CD4-positive, alpha-beta T cell treated with Interleukin-4 for 4 hours (primary cell): ENCODE measurements around the gene FNBP1.
A peak's percentile ranks its signal among the peaks of the same experiment; 100 is the strongest.
"Not testable (repeated sequence)": the region's sequence is repeated elsewhere in the genome, so short reads cannot be mapped to it uniquely, and the experiment has no call there.

Source experiments
- DNase-seq: peaks from one replicate; pipeline ENCODE4 v3.0.0-alpha.2; 2020

The FNBP1 gene

DNA sequence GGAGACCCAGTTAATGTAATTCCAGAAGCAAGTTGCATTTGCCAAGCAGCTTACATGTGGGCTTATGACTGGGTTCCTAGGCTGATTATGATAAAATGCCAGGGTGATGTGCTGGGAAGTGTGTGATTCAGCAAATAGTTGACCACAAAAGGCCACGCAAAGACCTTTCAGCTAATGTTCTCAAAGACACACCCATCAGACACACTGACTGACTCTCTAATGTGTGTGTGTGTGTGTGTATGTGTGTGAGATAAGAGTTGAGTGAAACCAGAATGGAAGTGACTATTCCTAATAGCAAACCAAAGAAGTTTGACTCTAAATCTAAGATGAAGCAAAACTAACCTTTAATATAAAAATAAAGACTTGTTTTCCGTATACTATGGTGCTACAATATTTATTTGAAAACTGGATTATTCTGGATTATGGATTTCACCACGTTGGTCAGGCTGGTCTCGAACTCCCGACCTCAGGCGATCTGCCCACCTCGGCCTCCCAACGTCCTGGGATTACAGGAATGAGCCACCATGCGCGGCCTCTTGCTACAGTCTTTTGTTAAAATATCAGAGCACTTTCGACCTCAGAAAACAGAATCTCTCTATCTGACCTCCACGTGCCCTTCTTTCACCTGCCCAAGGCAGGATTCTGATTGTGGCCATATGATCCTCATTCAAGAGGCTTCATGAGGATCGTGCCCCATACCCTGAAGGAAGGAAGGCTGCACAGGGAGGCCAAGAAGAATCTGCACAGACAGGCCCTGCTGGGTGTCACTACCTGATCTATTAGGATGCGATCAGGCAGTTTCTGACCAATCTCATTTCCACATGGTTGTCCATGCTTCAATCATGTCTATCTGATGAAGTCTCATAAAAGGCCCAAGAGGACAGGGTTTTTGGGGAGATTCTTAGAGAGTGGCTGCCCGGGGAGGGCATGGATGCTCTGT is 132.1 kb downstream of the FNBP1 start:
- peak; percentile 23 for DNase-seq

DNA sequence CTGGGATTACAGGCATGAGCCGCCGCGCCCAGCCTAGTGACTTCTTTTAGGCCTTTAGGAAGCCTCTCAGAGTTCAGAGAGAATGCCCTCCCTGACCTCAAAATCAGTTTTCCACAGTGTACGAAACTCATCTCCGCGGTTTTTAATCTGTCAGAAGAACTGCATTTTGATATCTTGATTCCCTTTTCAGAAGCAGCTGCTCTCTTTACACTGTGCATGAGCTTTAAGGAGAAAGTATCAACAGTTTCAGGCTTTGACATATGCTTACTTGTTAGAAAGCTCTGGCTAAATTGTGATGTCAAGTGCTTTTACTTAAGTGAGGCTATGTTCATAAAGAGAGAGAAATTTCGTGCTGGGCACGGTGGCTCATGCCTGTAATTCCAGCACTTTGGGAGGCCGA is 133.1 kb downstream of the FNBP1 start:
- no peak for DNase-seq

DNA sequence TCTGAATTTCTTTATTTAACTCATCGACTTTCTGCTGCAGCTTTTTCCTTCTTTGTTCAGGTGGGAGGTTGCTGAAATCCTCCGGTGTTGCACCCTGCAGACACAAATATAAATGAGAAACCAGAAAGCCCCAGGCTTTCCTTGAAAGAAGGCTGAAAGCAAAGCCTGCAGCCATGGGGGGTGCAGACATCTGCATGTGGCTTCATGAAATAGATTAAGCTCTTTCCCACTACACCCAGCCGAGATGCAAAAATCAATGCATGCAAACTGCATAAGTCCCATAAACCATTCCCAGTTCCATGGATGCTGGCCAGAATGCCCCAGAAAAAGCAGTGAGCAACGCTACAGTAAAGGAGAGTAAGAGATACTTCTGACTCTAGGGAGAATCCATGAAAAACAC is 134.1 kb downstream of the FNBP1 start:
- DNase-seq: no peak

DNA sequence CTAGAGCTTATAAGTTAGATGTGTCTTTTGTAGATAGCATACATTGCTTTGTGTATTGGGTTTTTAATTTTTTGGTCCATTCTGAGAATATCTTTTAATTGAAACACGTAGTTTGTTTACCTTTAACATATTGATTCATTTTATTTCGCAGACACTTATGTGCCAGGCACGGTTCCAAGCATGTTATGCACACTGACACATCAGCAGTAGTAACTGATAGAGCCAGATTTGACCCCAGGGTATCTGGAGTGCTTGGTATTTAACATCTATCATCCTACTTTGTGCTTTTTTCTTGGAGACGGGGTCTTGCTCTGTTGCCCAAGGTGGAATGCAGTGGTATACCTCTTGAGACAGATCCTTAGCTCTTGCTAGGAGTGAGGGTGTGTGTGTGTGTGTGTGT is 135.8 kb downstream of the FNBP1 start:
- DNase-seq: no peak

DNA sequence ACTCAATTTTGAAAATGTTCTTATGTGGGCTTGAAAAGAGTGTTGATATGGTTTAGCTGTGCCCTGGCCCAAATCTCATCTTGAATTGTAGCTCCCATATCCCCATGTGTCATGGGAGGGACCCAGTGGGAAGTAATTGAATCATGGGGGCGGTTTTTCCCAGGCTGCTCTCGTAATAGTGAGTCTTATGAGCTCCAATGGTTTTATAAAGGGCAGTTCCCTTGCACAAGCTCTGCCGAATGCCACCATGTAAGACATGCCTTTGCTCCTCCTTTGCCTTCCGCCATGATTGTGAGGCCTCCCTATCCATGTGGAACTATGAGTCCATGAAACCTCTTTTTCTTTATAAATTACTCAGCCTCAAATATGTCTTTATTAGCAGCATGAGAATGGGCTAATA is 136.7 kb downstream of the FNBP1 start:
- no peak for DNase-seq

DNA sequence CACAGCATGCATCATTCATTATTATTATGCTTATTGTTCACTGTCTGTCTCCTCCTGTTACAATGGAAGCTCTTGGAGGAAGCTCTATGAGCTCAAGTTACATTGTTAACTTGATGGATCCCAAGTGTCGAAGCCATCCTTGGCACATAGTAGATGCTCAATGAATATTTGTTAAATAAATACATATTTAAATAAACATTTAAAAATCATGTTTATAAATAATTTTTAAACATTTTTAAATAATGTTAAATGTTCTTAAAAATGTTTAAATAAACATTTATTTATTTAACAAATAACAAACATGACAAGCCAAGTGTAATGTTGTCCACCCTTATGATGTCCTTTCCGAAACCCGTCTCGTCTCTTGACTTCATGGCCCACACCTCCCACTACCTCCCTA is 138.3 kb downstream of the FNBP1 start:
- DNase-seq: no peak

DNA sequence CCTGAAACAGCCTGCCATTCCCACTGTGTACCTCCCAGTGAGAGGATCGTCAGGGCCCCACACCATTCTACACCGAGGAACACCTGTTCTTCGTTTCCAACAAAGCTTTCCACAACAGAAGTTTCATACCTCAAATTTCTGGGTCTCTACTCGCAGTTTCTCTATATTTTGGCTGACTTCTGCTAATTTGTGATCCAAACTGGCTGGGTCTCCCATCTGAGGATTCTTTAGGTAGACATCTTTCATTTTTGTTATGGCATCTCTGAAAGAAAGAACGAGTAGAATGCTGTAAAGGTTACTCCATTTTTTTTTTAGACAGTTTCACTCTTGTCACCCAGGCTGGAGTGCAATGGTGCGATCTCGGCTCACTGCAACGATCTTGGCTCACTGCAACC is 140.3 kb downstream of the FNBP1 start:
- DNase-seq: no peak

DNA sequence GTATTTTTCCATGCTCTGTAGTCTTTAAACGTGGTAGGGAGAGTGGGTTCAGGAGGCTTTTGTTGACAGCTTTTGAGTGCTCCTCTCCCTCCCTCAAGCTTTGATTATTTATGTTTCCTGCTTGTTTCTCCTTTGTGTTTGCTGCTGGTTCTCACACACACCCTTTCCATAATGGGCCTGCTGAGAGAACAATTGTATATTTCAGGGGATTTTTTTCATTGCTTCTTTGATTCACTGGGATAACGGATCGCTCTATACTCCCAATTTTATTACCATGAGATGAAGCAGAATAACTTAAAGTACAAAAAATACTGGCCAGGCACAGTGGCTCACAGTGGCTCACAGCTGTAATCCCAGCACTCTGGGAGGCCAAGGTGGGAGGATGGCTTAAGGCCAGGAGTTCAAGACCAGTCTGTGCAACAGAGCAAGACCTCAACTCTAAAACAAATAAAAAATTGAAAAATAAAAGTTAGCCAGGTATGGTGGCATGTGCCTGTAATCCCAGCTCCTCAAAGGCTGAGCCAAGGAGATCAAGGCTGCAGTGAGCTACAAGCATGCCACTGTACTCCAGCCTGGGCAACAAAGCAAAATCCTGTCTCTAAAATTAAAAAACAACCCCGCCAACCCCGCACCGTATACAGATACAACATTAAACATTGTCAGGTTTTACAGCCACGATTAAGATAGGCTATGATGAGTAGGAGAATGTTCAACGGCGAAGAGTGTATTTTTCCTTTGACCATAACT is 140.8 kb downstream of the FNBP1 start:
- no peak for DNase-seq

DNA sequence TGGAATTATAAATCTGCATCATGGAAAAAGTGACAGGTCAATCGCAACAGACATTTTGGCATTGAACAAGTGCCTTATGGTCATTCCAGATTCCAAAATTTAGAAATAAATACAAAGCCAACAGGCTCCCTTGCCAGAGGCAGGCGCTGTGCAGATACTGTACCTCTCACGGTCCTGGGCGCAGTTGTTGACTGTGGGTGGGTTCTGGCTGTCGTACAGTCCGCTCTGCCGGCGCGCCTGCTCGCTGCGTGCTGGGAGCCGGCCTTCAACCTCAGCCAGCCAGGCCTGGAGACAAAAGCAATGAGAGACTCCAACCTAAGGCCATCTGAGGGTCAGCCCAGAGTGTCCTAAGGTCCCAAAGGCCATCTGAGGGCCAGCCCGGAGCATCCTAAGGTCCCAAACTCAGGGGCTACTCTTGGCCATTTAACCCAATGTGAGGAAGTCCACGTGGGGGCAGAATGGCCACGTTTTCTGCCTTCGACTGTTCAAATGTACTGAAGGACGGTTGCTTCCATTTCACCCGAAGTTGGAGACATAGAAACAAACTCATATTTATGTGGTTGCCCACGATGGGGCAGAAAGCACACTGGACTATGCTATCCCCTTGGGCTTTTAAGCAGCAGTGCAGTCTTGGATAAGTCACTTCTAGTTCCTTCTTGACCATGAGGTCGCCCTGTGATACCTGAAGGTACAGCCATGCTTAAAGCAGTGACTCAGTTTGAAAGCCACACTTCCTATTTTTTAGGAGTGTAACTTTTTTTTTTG is 142.5 kb downstream of the FNBP1 start:
- DNase-seq: no peak

DNA sequence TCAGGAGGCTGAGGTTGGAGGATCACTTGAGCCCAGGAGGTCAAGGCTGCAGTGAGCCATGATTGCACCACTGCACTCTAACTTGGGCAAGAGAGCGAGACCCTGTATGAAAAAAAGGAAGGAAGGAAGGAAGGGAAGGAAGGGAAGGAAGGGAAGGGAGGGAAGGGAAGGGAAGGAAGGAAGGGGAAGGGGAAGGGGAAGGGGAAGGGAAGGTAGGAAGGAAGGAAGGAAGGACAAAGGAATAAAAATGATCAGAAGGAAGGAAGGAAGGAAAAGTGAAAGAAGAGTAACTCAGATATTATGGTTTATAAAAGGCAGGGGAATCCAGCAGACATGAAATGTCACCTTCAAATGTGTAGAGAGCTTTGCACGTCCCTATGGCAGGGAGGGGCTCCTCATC is 143.4 kb downstream of the FNBP1 start:
- DNase-seq: no peak

DNA sequence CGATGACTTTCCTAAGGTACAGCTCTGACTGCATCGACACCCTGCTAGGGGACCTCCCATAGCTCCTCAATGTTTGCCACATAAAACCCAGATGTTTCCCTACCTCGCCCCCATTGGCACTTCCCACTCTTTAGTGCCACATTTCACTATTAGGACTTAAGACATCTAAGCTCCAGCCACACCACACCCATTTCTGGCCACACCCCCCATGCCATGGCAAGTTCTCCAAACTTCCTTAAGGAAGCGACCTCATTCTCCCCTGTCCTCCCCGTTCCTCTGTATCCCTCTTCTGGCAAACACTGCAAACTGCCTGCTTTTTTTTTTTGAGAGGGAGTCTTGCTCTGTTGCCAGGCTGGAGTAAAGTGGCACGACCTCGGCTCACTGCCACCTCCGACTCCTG is 144.8 kb downstream of the FNBP1 start:
- no peak for DNase-seq

DNA sequence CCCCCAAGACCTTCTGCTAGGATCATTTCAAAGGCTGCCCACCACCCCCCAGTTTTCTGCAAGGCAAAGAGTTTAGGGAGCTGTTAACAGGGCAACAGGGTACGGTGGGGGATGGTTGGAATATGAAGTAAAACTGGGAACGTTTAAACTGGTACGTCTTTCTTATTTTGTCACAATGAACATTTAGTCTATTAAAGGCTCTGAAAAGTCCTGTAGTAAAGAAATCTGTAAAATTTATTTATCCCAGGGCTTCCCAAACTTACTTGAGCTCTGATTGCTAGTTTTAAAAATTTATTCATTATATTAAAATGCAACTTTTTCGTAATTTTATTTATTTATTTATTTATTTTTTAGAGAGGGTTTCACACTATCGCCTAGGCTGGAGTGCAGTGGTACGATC is 145.7 kb downstream of the FNBP1 start:
- DNase-seq: no peak

DNA sequence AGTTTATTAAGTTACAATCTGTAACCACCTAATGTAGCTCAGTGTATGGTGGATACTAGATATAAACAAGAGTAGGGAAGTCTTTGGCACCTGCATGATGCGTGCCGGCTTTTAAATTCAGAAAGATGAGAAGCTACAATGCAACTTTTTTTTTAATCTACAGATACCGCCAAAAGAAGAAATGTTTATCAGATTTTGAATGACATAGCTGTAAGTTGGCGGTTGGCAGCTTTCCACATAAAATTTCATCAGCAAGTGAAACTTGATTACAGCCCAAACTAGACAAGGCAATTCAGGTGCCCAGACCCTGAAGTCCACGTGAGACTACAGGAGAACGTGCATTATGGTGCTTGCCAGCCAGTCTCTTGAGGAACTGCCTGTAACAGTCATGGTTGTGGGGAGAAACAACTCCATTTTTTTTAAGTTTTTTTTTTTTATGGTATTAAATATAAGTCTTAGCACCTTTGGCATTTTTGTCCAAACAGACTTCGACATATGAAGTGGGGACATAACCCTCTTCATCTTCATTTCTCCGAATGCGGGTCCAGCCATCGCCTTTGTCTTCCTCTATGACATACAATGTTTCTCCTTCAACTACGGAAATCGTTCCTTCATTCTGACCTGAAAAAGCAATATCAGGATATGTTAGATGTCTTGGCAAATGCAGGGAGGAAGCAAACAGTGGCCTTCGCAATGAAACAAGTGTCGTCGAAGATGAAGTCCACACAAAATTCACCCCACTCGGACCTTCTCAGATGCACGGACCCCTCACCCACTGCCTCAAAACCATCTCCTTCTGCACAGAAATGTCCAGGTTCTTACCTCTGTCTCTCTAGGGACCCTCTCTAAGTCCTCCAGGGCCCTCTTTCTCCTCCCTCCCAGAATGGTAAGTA is 147.4 kb downstream of the FNBP1 start:
- peak; percentile 54 for DNase-seq

DNA sequence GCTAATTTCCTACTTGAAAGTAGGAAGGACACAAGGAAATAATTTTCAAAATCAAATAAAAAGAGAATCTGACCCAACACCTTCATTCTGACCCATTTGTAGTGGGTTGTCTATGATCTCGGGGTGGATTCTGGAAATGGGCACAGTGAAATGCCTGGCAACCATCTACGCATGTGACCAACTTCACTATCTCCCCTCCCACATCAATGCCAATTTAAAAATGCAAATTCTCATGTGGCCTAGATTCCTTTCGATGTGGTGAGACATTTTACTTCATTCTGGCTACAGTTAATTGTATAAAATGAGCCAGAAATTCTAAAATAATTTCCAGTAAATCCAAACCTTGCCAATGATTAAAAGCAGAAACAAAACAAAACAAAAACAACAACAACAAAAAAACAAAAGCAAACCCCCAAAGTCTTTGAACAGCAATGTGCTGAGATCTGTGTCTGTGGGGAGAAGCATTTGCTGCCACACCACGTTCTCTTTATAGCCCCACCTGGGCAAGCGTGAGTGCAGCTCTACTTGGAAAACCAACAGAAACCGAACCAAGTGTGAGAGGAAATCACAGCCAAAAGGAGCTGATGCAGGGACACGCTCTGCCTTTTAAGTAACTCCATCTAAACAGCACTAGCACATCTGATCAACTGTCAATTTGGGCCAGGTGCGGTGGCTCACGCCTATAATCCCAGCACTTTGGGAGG is 148.7 kb downstream of the FNBP1 start:
- peak; percentile 53 for DNase-seq

DNA sequence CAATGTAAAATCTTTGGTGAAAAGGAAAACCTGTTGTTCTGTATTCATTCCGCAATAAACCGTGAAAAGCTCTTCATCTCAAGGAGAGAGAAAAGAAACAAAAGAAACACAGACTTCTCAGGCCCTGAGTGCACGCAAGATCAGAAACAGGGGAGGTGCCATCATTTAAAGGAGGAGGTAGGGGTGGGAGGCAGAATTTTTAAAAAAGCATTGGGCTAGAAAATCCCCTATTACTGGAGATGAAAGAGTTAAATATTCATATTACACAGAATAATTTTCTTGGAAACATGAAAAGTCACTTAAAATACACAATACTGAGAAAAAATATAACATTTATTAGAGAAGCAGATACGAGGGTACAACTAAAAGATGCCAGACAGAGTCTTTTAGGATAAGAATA is 151.4 kb downstream of the FNBP1 start:
- DNase-seq: peak; percentile 30

DNA sequence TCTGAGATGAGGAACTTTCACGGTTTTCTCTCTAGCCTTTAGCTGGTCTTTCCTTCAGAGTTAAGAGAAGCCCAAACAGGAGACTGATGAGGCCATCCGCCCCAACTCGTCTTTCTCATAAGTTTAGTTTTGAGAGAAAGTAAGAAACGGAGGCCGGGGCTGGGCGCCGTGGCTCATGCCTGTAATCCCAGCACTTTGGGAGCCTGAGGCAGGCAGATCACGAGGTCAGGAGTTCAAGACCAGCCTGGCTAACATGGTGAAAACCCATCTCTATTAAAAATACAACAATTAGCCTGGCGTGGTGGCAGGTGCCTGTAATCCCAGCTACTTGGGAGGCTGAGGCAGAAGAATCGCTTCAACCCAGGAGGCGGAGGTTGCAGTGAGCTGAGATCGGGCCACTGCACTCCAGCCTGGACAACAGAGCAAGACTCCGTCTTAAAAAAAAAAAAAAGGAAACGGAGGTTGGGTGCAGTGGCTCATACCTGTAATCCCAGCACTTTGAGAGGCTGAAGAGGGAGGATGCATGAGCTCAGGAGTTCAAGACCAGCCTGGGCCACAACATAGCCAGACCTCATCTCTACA is 152.2 kb downstream of the FNBP1 start:
- DNase-seq: not testable (repeated sequence)

DNA sequence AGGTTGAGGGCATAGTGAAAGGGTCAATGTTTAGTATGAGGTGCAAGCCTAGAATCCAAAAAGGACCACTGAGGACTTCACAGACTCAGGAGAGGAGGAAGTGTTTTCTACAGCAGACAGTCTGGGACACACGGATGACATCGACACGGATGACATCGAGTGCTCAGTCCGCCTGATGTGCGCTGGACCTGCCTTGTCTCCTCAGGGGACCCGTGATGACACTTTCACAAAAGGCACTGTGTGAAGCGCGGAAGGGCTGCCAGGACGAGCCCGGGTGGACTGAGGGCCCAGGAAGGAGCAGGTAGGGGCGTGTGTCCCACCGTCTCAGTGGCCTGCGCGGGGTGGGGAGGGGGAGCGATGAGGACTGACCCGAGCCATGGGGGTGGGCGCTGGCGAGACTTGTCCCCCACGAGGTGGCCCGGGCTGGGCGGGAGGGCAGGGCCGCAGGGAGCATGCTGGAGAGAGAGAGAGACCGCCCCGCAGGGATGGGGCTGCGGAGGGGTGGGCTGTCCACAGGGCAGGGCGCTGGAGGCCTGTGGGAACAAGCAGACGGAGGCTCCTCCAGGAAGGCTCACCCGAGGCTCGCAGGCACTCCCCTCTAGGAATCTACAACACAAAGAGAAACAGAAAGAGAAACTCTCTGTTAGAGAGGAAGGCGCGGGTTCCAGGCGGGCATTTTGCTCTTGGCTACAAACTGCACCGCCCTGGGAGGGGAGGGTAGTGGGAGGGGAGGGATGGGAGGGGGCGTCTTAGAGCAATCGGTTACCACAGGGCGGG is 152.9 kb downstream of the FNBP1 start:
- peak; percentile 72 for DNase-seq

DNA sequence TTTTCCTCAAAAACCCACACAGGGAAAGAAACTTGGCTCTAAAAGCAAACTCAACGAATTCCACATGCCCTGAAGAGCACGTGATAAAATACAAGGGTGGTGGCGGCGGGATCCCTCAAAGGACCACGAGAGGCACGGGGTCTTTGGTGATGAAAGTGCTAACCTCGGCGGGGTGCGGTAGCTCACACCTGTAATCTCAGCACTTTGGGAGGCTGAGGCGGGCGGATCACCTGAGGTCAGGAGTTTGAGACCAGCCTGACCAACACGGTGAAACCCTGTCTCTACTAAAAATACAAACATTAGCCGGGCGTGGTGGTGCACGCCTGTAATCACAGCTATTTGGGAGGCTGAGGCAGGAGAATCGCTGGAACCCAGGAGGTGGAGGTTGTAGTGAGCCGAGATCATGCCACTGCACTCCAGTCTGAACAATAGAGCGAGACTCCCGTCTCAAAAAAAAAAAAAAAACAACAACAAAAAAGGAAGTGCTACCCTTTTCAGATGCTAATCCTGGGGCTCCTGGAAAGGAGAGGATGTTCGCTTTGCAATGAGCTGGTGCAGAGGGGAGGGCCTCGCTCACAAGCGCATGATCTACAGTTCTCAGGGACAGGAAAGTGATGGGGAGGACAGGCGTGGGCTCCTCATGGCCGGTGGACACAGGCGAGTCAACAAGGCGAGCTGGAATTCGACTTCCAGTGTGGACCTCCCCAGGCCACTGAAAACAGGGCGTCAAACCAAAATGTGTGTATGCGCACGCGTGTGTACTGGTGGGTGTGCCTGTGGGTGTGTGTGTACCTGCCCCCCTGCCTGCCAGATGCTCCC is 153.7 kb downstream of the FNBP1 start:
- peak; percentile 15 for DNase-seq

DNA sequence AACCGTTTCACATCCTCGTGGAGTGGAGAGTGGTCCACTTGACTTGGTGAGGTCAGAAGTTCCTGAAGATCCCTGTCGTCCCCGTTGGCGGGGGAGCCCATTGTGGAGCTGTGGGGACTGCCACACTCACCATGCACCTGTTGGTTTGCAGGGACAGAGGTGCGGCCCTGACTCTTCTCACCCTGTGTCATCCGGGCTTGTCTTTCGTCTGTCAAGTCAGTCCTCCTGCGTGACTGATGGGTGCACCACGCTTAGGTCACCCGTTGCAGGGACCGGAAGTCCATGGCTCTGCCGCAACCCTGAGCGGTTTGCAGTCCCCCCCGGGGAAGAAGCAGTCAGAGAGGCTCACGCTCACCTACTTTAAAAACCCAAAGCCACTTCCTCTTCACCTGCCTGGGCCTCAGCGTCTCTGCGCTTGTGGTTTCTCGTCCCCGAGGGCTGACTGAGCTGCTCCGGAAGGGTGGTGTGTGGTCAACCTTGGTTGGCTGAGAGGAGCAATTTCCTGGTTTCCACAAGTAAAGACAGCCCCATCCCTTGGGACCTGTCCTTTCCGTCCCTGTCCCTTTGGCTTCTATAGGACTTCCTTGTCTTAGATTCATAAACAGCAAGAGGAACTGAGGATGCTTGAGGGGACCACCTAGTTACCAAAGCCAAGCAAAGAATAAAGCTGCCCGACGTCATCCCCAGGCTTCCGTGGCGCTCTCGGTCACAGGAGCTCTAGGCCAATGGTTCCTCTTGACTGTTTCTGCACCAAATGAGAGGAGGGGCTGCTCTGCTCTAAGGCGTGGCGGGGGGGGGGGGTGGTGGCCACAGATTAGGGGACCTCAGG is 154.5 kb downstream of the FNBP1 start:
- peak; percentile 97 for DNase-seq
